GM12874 (cell line): ENCODE results near the gene TRAPPC12.

ENCODE experiments used
- CTCF ChIP-seq: IDR thresholded peaks from 2 replicates; pipeline ENCODE4 v1.5.1; 2011; ENCODE audit warnings: low read depth, mild to moderate bottlenecking, control low read depth, low read length, moderate library complexity; ENCODE audit not compliant: insufficient read depth

TRAPPC12 gene

GRCh38 chr2:3483227-3483985, 103.9 kb downstream of the TRAPPC12 start:
- TF ChIP-seq CTCF = no peak

- no peak for TF ChIP-seq CTCF
These were observed 104.8 kb downstream of the TRAPPC12 start for GRCh38 chr2:3483986-3484960.

- TF ChIP-seq CTCF = no peak
These were observed 105.7 kb downstream of the TRAPPC12 start for GRCh38 chr2:3485166-3485565.

GRCh38 chr2:3486047-3487027, 106.8 kb downstream of the TRAPPC12 start:
- TF ChIP-seq CTCF = no peak

- TF ChIP-seq CTCF = no peak
These were observed 107.5 kb downstream of the TRAPPC12 start for GRCh38 chr2:3487028-3487425.

GRCh38 chr2:3487432-3487831, 107.9 kb downstream of the TRAPPC12 start:
- TF ChIP-seq CTCF = no peak

GRCh38 chr2:3488061-3488531, 108.6 kb downstream of the TRAPPC12 start:
- TF ChIP-seq CTCF = no peak
